Measurements from ENCODE around the gene KCNT2.
"Not testable (repeated sequence)": the region's sequence is repeated elsewhere in the genome, so short reads cannot be mapped to it uniquely, and the experiment has no call there.

KCNT2 gene

GRCh38 chr1:196545222-196545621, 63.0 kb downstream of the KCNT2 start:
- no peaks in the 10 kb centered on the region for H3K36me3 ChIP-seq (ENCODE audit: control insufficient read depth in 1 of 2, insufficient read depth in 2 of 2, low read length in 2 of 2)
- no peak overlapping the region for H3K4me3 ChIP-seq (ENCODE audit: low read depth in 1 of 2, low read length in 2 of 2)
- no peaks in the 10 kb centered on the region for H3K27me3 ChIP-seq (ENCODE audit: low read depth, low read length)
- no peaks in the 10 kb centered on the region for H3K4me1 ChIP-seq (ENCODE audit: control insufficient read depth in 1 of 2, insufficient read depth in 2 of 2, low read length in 2 of 2)
- H3K27ac ChIP-seq (ENCODE audit: low read length): no peak overlapping the region
- no peaks in the 10 kb centered on the region for H3K9me3 ChIP-seq (ENCODE audit: control insufficient read depth in 1 of 2, low read length in 2 of 2)

- no peaks in the 10 kb centered on the region for H3K9me3 ChIP-seq (ENCODE audit: control insufficient read depth in 1 of 2, low read length in 2 of 2)
- H3K4me3 ChIP-seq (ENCODE audit: low read depth in 1 of 2, low read length in 2 of 2): no peak overlapping the region
- H3K27me3 ChIP-seq (ENCODE audit: low read depth, low read length): no peaks in the 10 kb centered on the region
- H3K4me1 ChIP-seq (ENCODE audit: control insufficient read depth in 1 of 2, insufficient read depth in 2 of 2, low read length in 2 of 2): no peaks in the 10 kb centered on the region
- H3K27ac ChIP-seq (ENCODE audit: low read length): no peak overlapping the region
- no peaks in the 10 kb centered on the region for H3K36me3 ChIP-seq (ENCODE audit: control insufficient read depth in 1 of 2, insufficient read depth in 2 of 2, low read length in 2 of 2)
Measured at GRCh38 chr1:196544617-196545016, 63.6 kb downstream of the KCNT2 start.

- Histone ChIP-seq H3K27me3 (ENCODE audit: low read depth, low read length) (no peaks in the 10 kb centered on the region), H3K27ac (ENCODE audit: low read length) (no peak overlapping the region), H3K9me3 (ENCODE audit: control insufficient read depth in 1 of 2, low read length in 2 of 2) (no peaks in the 10 kb centered on the region), H3K36me3 (ENCODE audit: control insufficient read depth in 1 of 2, insufficient read depth in 2 of 2, low read length in 2 of 2) (no peaks in the 10 kb centered on the region), H3K4me1 (ENCODE audit: control insufficient read depth in 1 of 2, insufficient read depth in 2 of 2, low read length in 2 of 2) (no peaks in the 10 kb centered on the region), H3K4me3 (ENCODE audit: low read depth in 1 of 2, low read length in 2 of 2) (no peak overlapping the region)
Measured at GRCh38 chr1:196543833-196544232, 64.4 kb downstream of the KCNT2 start.

- peaks cover 0 to 3% of the 10 kb centered on the region in 2 donors for H3K9me3 ChIP-seq (ENCODE audit: control insufficient read depth in 1 of 2, low read length in 2 of 2)
- no peaks in the 10 kb centered on the region for H3K36me3 ChIP-seq (ENCODE audit: control insufficient read depth in 1 of 2, insufficient read depth in 2 of 2, low read length in 2 of 2)
- no peak overlapping the region for H3K27ac ChIP-seq (ENCODE audit: low read length)
- no peaks in the 10 kb centered on the region for H3K4me1 ChIP-seq (ENCODE audit: control insufficient read depth in 1 of 2, insufficient read depth in 2 of 2, low read length in 2 of 2)
- no peak overlapping the region for H3K4me3 ChIP-seq (ENCODE audit: low read depth in 1 of 2, low read length in 2 of 2)
- no peaks in the 10 kb centered on the region for H3K27me3 ChIP-seq (ENCODE audit: low read depth, low read length)
Measured at GRCh38 chr1:196538473-196538872, 69.8 kb downstream of the KCNT2 start.

GRCh38 chr1:196535727-196536126, 72.5 kb downstream of the KCNT2 start:
- Histone ChIP-seq H3K4me3 (ENCODE audit: low read depth in 1 of 2, low read length in 2 of 2) (no peak overlapping the region), H3K27me3 (ENCODE audit: low read depth, low read length) (no peaks in the 10 kb centered on the region), H3K9me3 (ENCODE audit: control insufficient read depth in 1 of 2, low read length in 2 of 2) (peaks cover 0 to 3% of the 10 kb centered on the region in 2 donors), H3K27ac (ENCODE audit: low read length) (no peak overlapping the region), H3K4me1 (ENCODE audit: control insufficient read depth in 1 of 2, insufficient read depth in 2 of 2, low read length in 2 of 2) (no peaks in the 10 kb centered on the region), H3K36me3 (ENCODE audit: control insufficient read depth in 1 of 2, insufficient read depth in 2 of 2, low read length in 2 of 2) (no peaks in the 10 kb centered on the region)

GRCh38 chr1:196531737-196532524, 76.3 kb downstream of the KCNT2 start:
- Histone ChIP-seq H3K4me3 (ENCODE audit: low read depth in 1 of 2, low read length in 2 of 2) (no peak overlapping the region), H3K4me1 (ENCODE audit: control insufficient read depth in 1 of 2, insufficient read depth in 2 of 2, low read length in 2 of 2) (no peaks in the 10 kb centered on the region), H3K27ac (ENCODE audit: low read length) (no peak overlapping the region), H3K36me3 (ENCODE audit: control insufficient read depth in 1 of 2, insufficient read depth in 2 of 2, low read length in 2 of 2) (no peaks in the 10 kb centered on the region), H3K9me3 (ENCODE audit: control insufficient read depth in 1 of 2, low read length in 2 of 2) (peaks cover 0 to 3% of the 10 kb centered on the region in 2 donors), H3K27me3 (ENCODE audit: low read depth, low read length) (no peaks in the 10 kb centered on the region)

GRCh38 chr1:196527919-196528318, 80.3 kb downstream of the KCNT2 start:
- H3K4me1 ChIP-seq (ENCODE audit: control insufficient read depth in 1 of 2, insufficient read depth in 2 of 2, low read length in 2 of 2): no peaks in the 10 kb centered on the region
- no peaks in the 10 kb centered on the region for H3K36me3 ChIP-seq (ENCODE audit: control insufficient read depth in 1 of 2, insufficient read depth in 2 of 2, low read length in 2 of 2)
- H3K9me3 ChIP-seq (ENCODE audit: control insufficient read depth in 1 of 2, low read length in 2 of 2): peaks cover 0 to under 1% of the 10 kb centered on the region in 2 donors
- no peaks in the 10 kb centered on the region for H3K27me3 ChIP-seq (ENCODE audit: low read depth, low read length)
- H3K4me3 ChIP-seq (ENCODE audit: low read depth in 1 of 2, low read length in 2 of 2): no peak overlapping the region
- H3K27ac ChIP-seq (ENCODE audit: low read length): no peak overlapping the region

GRCh38 chr1:196522574-196523345, 85.5 kb downstream of the KCNT2 start:
- H3K4me1 ChIP-seq (ENCODE audit: control insufficient read depth in 1 of 2, insufficient read depth in 2 of 2, low read length in 2 of 2); H3K27ac ChIP-seq (ENCODE audit: low read length); H3K27me3 ChIP-seq (ENCODE audit: low read depth, low read length); H3K36me3 ChIP-seq (ENCODE audit: control insufficient read depth in 1 of 2, insufficient read depth in 2 of 2, low read length in 2 of 2); H3K4me3 ChIP-seq (ENCODE audit: low read depth in 1 of 2, low read length in 2 of 2): not testable (repeated sequence)
- peaks cover 0 to 10% of the 10 kb centered on the region in 2 donors for H3K9me3 ChIP-seq (ENCODE audit: control insufficient read depth in 1 of 2, low read length in 2 of 2)

- Histone ChIP-seq H3K27me3 (ENCODE audit: low read depth, low read length) (no peaks in the 10 kb centered on the region), H3K9me3 (ENCODE audit: control insufficient read depth in 1 of 2, low read length in 2 of 2) (peaks cover 0 to 8% of the 10 kb centered on the region in 2 donors), H3K4me3 (ENCODE audit: low read depth in 1 of 2, low read length in 2 of 2) (no peak overlapping the region), H3K27ac (ENCODE audit: low read length) (no peak overlapping the region), H3K4me1 (ENCODE audit: control insufficient read depth in 1 of 2, insufficient read depth in 2 of 2, low read length in 2 of 2) (no peaks in the 10 kb centered on the region), H3K36me3 (ENCODE audit: control insufficient read depth in 1 of 2, insufficient read depth in 2 of 2, low read length in 2 of 2) (no peaks in the 10 kb centered on the region)
Measured at GRCh38 chr1:196517193-196517592, 91.0 kb downstream of the KCNT2 start.

GRCh38 chr1:196516373-196516772, 91.9 kb downstream of the KCNT2 start:
- Histone ChIP-seq H3K4me3 (ENCODE audit: low read depth in 1 of 2, low read length in 2 of 2) (no peak overlapping the region), H3K27ac (ENCODE audit: low read length) (no peak overlapping the region), H3K27me3 (ENCODE audit: low read depth, low read length) (no peaks in the 10 kb centered on the region), H3K36me3 (ENCODE audit: control insufficient read depth in 1 of 2, insufficient read depth in 2 of 2, low read length in 2 of 2) (no peaks in the 10 kb centered on the region), H3K4me1 (ENCODE audit: control insufficient read depth in 1 of 2, insufficient read depth in 2 of 2, low read length in 2 of 2) (no peaks in the 10 kb centered on the region), H3K9me3 (ENCODE audit: control insufficient read depth in 1 of 2, low read length in 2 of 2) (peaks cover 0 to 7% of the 10 kb centered on the region in 2 donors)

- Histone ChIP-seq H3K4me1 (ENCODE audit: control insufficient read depth in 1 of 2, insufficient read depth in 2 of 2, low read length in 2 of 2) (no peaks in the 10 kb centered on the region), H3K9me3 (ENCODE audit: control insufficient read depth in 1 of 2, low read length in 2 of 2) (peaks cover 0 to 6% of the 10 kb centered on the region in 2 donors), H3K4me3 (ENCODE audit: low read depth in 1 of 2, low read length in 2 of 2) (no peak overlapping the region), H3K27ac (ENCODE audit: low read length) (no peak overlapping the region), H3K27me3 (ENCODE audit: low read depth, low read length) (no peaks in the 10 kb centered on the region), H3K36me3 (ENCODE audit: control insufficient read depth in 1 of 2, insufficient read depth in 2 of 2, low read length in 2 of 2) (no peaks in the 10 kb centered on the region)
Measured at GRCh38 chr1:196515904-196516303, 92.3 kb downstream of the KCNT2 start.

Data from muscle layer of duodenum (tissue), 2 donors.